Mammary epithelial cell (primary cell): Measurements from ENCODE around the gene FBXW2.

Source experiments
- CTCF ChIP-seq, 2 donors: IDR thresholded peaks in 1 of 2; conservative IDR thresholded peaks in 1 of 2; 2 replicates each; pipeline ENCODE4 v1.5.1; 2011 to 2012; ENCODE audit warnings: inconsistent platforms in 2 of 2, low read length in 2 of 2, mild to moderate bottlenecking in 2 of 2, control low read depth in 1 of 2, low read depth in 1 of 2; ENCODE audit not compliant: insufficient read depth in 1 of 2; ENCODE audit errors: extremely low read depth in 1 of 2
- EZH2 ChIP-seq: IDR thresholded peaks from 2 replicates; pipeline ENCODE4 v1.6.1; 2012; ENCODE audit warnings: low read length, inconsistent platforms, borderline replicate concordance

GRCh38 chr9:120792898-120793765, at the start of gene FBXW2:
- no peak for TF ChIP-seq EZH2
- TF ChIP-seq CTCF (conservative IDR thresholded peaks at IDR 0.05 in 1 of 2, IDR thresholded peaks at IDR 0.05 in 1 of 2; ENCODE audit: extremely low read depth in 1 of 2, insufficient read depth in 1 of 2, low read depth in 1 of 2, low read length in 2 of 2): no peak
